ENCODE measurements around the gene ANXA4.
"Not testable (repeated sequence)": the region's sequence is repeated elsewhere in the genome, so short reads cannot be mapped to it uniquely, and the experiment has no call there.

Gene ANXA4

DNA sequence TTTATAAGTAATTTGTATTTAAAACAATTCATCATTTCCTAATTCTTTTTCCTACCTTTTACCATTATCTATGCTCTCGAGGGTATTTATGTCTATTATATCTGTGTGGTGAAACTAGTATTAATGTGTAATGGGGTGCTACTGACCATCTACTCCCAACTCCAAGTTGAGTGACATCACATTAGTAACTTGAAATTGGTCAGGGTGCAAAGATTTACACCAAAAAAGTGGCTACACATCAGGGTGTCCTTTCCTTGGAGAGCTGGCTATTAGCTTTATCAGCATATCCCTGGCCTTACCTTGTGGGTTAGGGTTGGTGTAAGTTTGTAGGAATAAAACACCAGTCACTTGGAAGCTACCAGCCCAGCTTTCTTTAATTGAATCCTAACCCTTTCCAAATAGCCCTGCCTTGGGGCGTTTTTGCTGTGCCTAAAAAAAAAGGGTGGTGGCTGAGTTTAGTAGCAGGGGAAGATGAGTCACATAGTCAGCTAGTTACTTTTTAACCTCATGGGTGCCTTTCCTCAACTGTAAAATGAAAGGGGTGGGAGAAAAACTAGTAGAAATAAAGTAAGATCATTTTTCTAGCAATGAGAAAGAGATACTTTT is 14.0 kb downstream of the ANXA4 start:
- Histone ChIP-seq H3K36me3 (ENCODE audit: insufficient read depth, low read length) (no peaks in the 10 kb centered on the region), H3K9ac (ENCODE audit: low read length) (no peak overlapping the region), H3K4me2 (ENCODE audit: low read length) (no peak overlapping the region), H3F3A (ENCODE audit: insufficient read depth, low read length) (no peaks in the 10 kb centered on the region), H3K9me3 (ENCODE audit: low read length) (no peaks in the 10 kb centered on the region), H3K4me3 (ENCODE audit: low read depth, low read length, poor library complexity, severe bottlenecking) (no peak overlapping the region), H3K79me2 (ENCODE audit: insufficient read depth, low read length) (no peaks in the 10 kb centered on the region), H3K9me2 (ENCODE audit: low read depth, low read length) (no peaks in the 10 kb centered on the region), H2AFZ (ENCODE audit: low read length) (no peak overlapping the region), H3K27me3 (ENCODE audit: insufficient read depth, low read length) (no peaks in the 10 kb centered on the region), H3K4me1 (ENCODE audit: insufficient read depth, low read length, severe bottlenecking) (no peaks in the 10 kb centered on the region), H3K27ac (ENCODE audit: low read depth, low read length, poor library complexity, severe bottlenecking) (no peak overlapping the region), H4K20me1 (ENCODE audit: insufficient read depth, low read length) (no peaks in the 10 kb centered on the region)
- TF ChIP-seq, protein P1, sequence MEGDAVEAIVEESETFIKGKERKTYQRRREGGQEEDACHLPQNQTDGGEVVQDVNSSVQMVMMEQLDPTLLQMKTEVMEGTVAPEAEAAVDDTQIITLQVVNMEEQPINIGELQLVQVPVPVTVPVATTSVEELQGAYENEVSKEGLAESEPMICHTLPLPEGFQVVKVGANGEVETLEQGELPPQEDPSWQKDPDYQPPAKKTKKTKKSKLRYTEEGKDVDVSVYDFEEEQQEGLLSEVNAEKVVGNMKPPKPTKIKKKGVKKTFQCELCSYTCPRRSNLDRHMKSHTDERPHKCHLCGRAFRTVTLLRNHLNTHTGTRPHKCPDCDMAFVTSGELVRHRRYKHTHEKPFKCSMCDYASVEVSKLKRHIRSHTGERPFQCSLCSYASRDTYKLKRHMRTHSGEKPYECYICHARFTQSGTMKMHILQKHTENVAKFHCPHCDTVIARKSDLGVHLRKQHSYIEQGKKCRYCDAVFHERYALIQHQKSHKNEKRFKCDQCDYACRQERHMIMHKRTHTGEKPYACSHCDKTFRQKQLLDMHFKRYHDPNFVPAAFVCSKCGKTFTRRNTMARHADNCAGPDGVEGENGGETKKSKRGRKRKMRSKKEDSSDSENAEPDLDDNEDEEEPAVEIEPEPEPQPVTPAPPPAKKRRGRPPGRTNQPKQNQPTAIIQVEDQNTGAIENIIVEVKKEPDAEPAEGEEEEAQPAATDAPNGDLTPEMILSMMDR (IDR thresholded peaks at IDR 0.05; ENCODE audit: low read length), result no peak

DNA sequence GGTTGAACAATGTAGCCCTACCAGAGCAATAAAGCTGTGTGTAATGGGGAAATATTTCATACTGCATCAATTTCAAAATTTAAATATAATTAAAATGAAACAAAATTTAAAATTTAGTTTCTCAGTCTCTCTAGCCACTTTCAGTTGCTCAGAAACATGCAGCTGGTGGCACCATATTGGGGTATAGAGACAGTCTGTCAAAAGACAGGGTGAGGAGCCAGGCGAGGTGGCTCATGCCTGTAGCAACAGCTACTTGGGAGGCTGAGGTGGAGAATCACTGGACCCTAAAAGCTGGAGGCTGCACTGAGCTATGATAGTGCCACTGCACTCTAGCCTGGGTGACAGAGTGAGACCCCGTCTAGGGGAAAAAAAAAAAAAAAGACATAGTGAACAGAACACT is 20.1 kb downstream of the ANXA4 start:
- Histone ChIP-seq H3K9me2 (ENCODE audit: low read depth, low read length) (no peaks in the 10 kb centered on the region), H3K4me1 (ENCODE audit: insufficient read depth, low read length, severe bottlenecking) (no peaks in the 10 kb centered on the region), H3K27ac (ENCODE audit: low read depth, low read length, poor library complexity, severe bottlenecking) (no peak overlapping the region), H3K79me2 (ENCODE audit: insufficient read depth, low read length) (no peaks in the 10 kb centered on the region), H4K20me1 (ENCODE audit: insufficient read depth, low read length) (no peaks in the 10 kb centered on the region), H2AFZ (ENCODE audit: low read length) (no peak overlapping the region), H3K9ac (ENCODE audit: low read length) (no peak overlapping the region), H3K27me3 (ENCODE audit: insufficient read depth, low read length) (no peaks in the 10 kb centered on the region), H3K9me3 (ENCODE audit: low read length) (no peaks in the 10 kb centered on the region), H3F3A (ENCODE audit: insufficient read depth, low read length) (no peaks in the 10 kb centered on the region), H3K4me3 (ENCODE audit: low read depth, low read length, poor library complexity, severe bottlenecking) (no peak overlapping the region), H3K4me2 (ENCODE audit: low read length) (no peak overlapping the region), H3K36me3 (ENCODE audit: insufficient read depth, low read length) (no peaks in the 10 kb centered on the region)
- TF ChIP-seq, protein P1 (IDR thresholded peaks at IDR 0.05; ENCODE audit: low read length), result no peak
- no peak for TF ChIP-seq EZH2 (IDR thresholded peaks at IDR 0.05; ENCODE audit: borderline replicate concordance, low read length)

DNA sequence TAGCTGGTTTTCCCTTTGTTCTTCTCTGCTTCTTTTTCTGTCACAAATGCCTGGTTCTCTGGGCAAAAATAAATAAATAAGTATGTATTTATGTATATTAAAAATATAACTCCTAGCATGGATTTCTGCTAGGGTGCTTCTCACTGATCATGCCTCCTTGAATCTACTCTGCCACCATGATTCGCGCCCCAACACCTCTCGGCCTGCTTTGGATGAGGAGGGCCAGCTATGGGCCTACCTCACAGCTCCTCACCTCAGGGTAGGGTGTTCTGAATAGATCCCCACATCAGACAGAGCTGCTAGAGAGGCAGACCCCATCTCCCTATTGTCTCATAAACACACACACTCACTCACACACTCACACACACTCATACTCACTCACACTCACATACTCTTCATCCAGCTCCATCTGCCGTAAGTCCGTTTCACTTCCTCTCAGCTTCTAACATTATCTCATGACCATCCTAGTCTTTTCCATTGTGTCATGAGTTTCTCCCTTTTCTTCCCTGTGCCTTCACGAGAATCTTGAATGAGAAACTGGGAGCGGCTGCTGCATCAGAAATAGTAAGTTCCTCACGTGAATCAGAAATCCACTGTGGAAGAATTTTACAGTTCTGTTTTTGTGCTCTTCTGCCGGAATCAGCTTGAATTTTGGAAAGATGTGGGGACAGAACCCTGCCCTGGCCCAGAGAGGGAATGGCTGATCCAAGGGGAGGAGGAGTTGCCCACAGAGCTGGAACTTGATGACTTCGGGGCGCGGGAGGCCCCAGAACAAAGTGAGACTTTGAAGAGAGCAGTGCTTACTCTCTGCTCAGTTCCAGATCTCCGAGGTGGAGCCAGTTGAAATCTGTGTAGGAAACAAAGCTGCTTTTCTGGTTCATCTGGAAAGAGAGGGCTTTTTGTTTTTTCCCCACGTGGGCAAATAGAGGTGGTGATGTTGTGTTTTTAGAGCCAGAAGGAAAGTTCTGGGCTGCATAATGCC is 20.9 kb downstream of the ANXA4 start:
- H3K27me3 ChIP-seq (ENCODE audit: insufficient read depth, low read length), result no peaks in the 10 kb centered on the region

DNA sequence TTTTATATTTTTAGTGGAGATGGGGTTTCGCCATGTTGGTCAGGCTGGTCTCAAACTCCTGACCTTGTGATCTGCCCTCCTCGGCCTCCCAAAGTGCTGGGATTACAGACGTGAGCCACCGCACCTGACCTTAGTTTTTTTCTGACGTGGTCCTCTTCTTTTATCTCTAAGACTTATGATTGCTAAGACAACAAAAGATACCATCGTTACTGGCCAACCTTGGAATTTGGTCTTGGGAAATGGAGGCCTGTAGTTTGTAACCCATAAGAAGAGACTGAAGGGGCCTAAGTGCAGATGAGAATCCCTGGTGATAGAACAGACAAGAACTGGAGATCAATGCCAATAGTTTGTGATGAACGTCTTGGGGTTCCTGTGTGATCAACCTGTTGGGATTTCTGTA is 21.9 kb downstream of the ANXA4 start:
- H3K36me3 ChIP-seq (ENCODE audit: insufficient read depth, low read length); H3K27ac ChIP-seq (ENCODE audit: low read depth, low read length, poor library complexity, severe bottlenecking); H3K9me2 ChIP-seq (ENCODE audit: low read depth, low read length); H3K4me1 ChIP-seq (ENCODE audit: insufficient read depth, low read length, severe bottlenecking); H4K20me1 ChIP-seq (ENCODE audit: insufficient read depth, low read length); H3K9ac ChIP-seq (ENCODE audit: low read length); H2AFZ ChIP-seq (ENCODE audit: low read length); H3K4me2 ChIP-seq (ENCODE audit: low read length); H3K79me2 ChIP-seq (ENCODE audit: insufficient read depth, low read length); H3F3A ChIP-seq (ENCODE audit: insufficient read depth, low read length); H3K4me3 ChIP-seq (ENCODE audit: low read depth, low read length, poor library complexity, severe bottlenecking); H3K27me3 ChIP-seq (ENCODE audit: insufficient read depth, low read length); H3K9me3 ChIP-seq (ENCODE audit: low read length): not testable (repeated sequence)

More for the DNA sequence above, 20.9 kb downstream of the ANXA4 start:
- Histone ChIP-seq H3K79me2 (ENCODE audit: insufficient read depth, low read length) (no peaks in the 10 kb centered on the region), H3F3A (ENCODE audit: insufficient read depth, low read length) (no peaks in the 10 kb centered on the region), H3K36me3 (ENCODE audit: insufficient read depth, low read length) (no peaks in the 10 kb centered on the region), H3K9ac (ENCODE audit: low read length) (no peak overlapping the region), H3K9me2 (ENCODE audit: low read depth, low read length) (no peaks in the 10 kb centered on the region), H3K4me3 (ENCODE audit: low read depth, low read length, poor library complexity, severe bottlenecking) (no peak overlapping the region), H3K27ac (ENCODE audit: low read depth, low read length, poor library complexity, severe bottlenecking) (no peak overlapping the region), H4K20me1 (ENCODE audit: insufficient read depth, low read length) (no peaks in the 10 kb centered on the region), H2AFZ (ENCODE audit: low read length) (no peak overlapping the region), H3K4me1 (ENCODE audit: insufficient read depth, low read length, severe bottlenecking) (no peaks in the 10 kb centered on the region), H3K4me2 (ENCODE audit: low read length) (no peak overlapping the region), H3K9me3 (ENCODE audit: low read length) (no peaks in the 10 kb centered on the region)
- TF ChIP-seq EZH2 (IDR thresholded peaks at IDR 0.05; ENCODE audit: borderline replicate concordance, low read length), result no peak
- TF ChIP-seq, protein P1 (IDR thresholded peaks at IDR 0.05; ENCODE audit: low read length), result no peak

Measured in OCI-LY1 (cell line).